Measurements from ENCODE around the gene PHYHD1.

GRCh38 chr9:128885798-128886197, 35.0 kb upstream of the PHYHD1 start:
- TF ChIP-seq NFIC (IDR thresholded peaks at IDR 0.05; ENCODE audit: borderline replicate concordance) (no peak), RFX5 (IDR thresholded peaks at IDR 0.05; ENCODE audit: low read length) (no peak), SMC3 (IDR thresholded peaks at IDR 0.05; ENCODE audit: low read depth, low read length) (no peak), CTCF (IDR thresholded peaks at IDR 0.05) (no peak), FOXJ3 (CRISPR knock-in tag; IDR thresholded peaks at IDR 0.05) (no peak), RAD21 (IDR thresholded peaks at IDR 0.05; ENCODE audit: low read length) (no peak), USF2 (IDR thresholded peaks at IDR 0.05; ENCODE audit: borderline replicate concordance, low read depth, low read length) (no peak), TAF1 (IDR thresholded peaks at IDR 0.05; ENCODE audit: borderline replicate concordance, low read depth, low read length) (no peak), SIN3A (IDR thresholded peaks at IDR 0.05; ENCODE audit: borderline replicate concordance, low read depth, low read length) (no peak), ELF1 (IDR thresholded peaks at IDR 0.05) (no peak), EP300 (IDR thresholded peaks at IDR 0.05; ENCODE audit: borderline replicate concordance in 1 of 2, low read depth in 1 of 2, low read length in 1 of 2) (no peak), REST (IDR thresholded peaks at IDR 0.05; ENCODE audit: low read depth, low read length) (no peak)

Measured in SK-N-SH (cell line).